ENCODE measurements around the gene DBT.

Gene DBT

DNA sequence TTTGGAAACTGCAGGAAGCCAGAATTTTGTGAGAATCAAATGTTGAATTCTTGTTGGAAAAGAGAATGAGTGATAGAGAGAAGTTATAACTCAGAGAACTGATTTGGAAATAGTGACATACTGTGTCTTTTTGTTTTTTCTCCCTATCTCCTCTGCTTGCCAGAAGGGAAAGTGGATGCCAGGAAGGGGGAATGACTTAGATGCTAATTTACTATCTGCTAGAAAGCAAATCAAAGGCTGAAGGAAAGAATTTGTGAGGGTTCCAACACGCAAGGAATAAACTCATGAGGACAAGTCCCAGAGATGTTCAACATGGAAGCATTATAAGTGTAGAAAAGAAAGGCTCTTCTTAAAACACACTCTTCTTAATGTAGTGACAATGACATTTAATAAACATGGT, 51.0 kb downstream of the DBT start:
- no peak for TF ChIP-seq POLR2A (IDR thresholded peaks at IDR 0.05; ENCODE audit: extremely low read depth, insufficient read length)
- TF ChIP-seq, protein P1, sequence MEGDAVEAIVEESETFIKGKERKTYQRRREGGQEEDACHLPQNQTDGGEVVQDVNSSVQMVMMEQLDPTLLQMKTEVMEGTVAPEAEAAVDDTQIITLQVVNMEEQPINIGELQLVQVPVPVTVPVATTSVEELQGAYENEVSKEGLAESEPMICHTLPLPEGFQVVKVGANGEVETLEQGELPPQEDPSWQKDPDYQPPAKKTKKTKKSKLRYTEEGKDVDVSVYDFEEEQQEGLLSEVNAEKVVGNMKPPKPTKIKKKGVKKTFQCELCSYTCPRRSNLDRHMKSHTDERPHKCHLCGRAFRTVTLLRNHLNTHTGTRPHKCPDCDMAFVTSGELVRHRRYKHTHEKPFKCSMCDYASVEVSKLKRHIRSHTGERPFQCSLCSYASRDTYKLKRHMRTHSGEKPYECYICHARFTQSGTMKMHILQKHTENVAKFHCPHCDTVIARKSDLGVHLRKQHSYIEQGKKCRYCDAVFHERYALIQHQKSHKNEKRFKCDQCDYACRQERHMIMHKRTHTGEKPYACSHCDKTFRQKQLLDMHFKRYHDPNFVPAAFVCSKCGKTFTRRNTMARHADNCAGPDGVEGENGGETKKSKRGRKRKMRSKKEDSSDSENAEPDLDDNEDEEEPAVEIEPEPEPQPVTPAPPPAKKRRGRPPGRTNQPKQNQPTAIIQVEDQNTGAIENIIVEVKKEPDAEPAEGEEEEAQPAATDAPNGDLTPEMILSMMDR (IDR thresholded peaks at IDR 0.05; ENCODE audit: low read depth, low read length) = no peak
- no peak for TF ChIP-seq MYC (IDR thresholded peaks at IDR 0.05; ENCODE audit: low read depth, low read length)
- TF ChIP-seq, protein P2, sequence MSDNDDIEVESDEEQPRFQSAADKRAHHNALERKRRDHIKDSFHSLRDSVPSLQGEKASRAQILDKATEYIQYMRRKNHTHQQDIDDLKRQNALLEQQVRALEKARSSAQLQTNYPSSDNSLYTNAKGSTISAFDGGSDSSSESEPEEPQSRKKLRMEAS (IDR thresholded peaks at IDR 0.05; ENCODE audit: low read depth, low read length) = no peak
- DNase-seq (ENCODE audit: low read depth) = no peak
- H3K4me3 ChIP-seq (ENCODE audit: low read depth, low read length) = no peak overlapping the region

DNA sequence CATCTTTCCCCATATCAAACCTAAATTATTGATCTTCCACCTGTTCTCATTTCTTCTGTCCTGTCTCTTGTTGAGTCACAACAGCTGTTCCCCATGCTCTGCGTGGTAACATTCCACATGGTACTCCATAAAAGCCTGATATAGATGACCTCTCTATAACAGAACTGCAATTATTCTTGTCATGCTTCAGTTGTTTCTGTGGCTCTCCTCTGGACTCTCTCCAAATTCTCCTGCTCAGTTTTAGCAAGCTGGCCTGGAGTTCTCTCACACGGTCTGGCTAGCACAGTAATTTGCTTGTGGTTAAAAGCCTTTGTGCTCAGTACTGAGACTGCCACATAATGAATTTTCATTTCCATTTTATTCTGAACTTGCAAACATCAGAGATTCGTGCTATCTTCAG, 61.0 kb downstream of the DBT start:
- DNase-seq (ENCODE audit: low read depth) = no peak
- H3K4me3 ChIP-seq (ENCODE audit: low read depth, low read length) = no peak overlapping the region
- TF ChIP-seq, protein P2 (IDR thresholded peaks at IDR 0.05; ENCODE audit: low read depth, low read length) = no peak
- TF ChIP-seq MYC (IDR thresholded peaks at IDR 0.05; ENCODE audit: low read depth, low read length) = no peak
- TF ChIP-seq POLR2A (IDR thresholded peaks at IDR 0.05; ENCODE audit: extremely low read depth, insufficient read length) = no peak
- TF ChIP-seq, protein P1 (IDR thresholded peaks at IDR 0.05; ENCODE audit: low read depth, low read length) = no peak

DNA sequence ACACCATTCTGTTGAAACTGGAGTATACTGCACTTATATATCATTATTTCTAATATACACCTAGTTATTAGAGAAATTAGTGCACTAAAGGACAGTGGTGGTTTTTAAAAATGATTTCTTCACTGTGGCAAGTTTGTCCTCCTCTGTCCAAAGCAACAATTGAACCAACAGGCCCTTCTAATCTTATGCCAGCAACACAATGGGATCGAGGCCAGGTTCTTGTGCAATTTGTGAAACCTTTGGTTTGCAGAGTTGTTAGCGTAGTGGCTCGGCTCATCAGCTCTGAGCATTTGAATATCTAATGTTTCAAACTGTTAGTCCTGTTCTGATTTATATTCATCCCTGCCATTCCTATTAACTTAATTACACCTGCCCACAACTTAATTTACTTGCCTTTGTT, 61.7 kb downstream of the DBT start:
- DNase-seq (ENCODE audit: low read depth) = no peak
- TF ChIP-seq MYC (IDR thresholded peaks at IDR 0.05; ENCODE audit: low read depth, low read length) (no peak), POLR2A (IDR thresholded peaks at IDR 0.05; ENCODE audit: extremely low read depth, insufficient read length) (no peak)
- TF ChIP-seq, protein P1 (IDR thresholded peaks at IDR 0.05; ENCODE audit: low read depth, low read length) = no peak
- TF ChIP-seq, protein P2 (IDR thresholded peaks at IDR 0.05; ENCODE audit: low read depth, low read length) = no peak
- H3K4me3 ChIP-seq (ENCODE audit: low read depth, low read length) = no peak overlapping the region

DNA sequence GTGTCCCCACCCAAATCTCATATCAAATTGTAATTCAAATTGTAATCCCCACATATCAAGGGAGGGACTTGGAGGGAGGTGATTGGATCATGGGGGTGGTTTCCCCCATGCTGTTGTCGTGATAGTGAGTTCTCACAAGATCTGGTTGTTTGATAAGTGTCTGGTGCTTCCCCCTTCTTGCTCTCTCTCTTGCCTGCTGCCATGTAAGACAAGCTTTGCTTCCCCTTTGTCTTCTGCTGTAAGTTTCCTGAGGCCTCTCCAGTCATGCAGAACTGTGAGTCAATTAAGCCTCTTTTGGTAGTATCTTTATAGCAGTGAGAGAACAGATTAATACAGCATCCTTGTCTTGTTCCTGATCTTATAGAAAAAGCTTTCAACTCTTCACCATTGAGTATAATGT, 65.1 kb downstream of the DBT start:
- TF ChIP-seq MYC (IDR thresholded peaks at IDR 0.05; ENCODE audit: low read depth, low read length) (no peak), POLR2A (IDR thresholded peaks at IDR 0.05; ENCODE audit: extremely low read depth, insufficient read length) (no peak)
- TF ChIP-seq, protein P1 (IDR thresholded peaks at IDR 0.05; ENCODE audit: low read depth, low read length) = no peak
- TF ChIP-seq, protein P2 (IDR thresholded peaks at IDR 0.05; ENCODE audit: low read depth, low read length) = no peak
- no peak overlapping the region for H3K4me3 ChIP-seq (ENCODE audit: low read depth, low read length)
- DNase-seq (ENCODE audit: low read depth) = peak; percentile 49

DNA sequence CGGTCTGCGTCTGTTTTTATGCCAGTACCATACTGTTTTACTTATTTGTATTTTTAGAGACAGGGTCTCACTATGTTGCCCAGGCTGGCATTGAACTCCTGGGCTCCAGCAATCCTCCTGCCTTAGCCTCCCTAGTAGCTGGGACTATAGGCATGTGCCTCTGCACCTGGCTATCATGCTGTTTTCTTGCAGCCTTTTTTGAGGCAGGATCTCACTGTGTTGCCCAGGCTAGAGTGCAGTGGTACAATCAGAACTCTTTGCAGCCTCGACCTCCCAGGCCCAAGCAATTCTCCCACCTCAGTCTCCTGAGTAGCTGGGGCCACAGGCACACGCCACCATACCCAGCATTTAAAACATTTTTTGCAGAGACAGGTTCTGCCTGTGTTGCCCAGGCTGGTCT, 66.3 kb downstream of the DBT start:
- H3K4me3 ChIP-seq (ENCODE audit: low read depth, low read length) = no peak overlapping the region
- TF ChIP-seq, protein P2 (IDR thresholded peaks at IDR 0.05; ENCODE audit: low read depth, low read length) = no peak
- TF ChIP-seq POLR2A (IDR thresholded peaks at IDR 0.05; ENCODE audit: extremely low read depth, insufficient read length) (no peak), MYC (IDR thresholded peaks at IDR 0.05; ENCODE audit: low read depth, low read length) (no peak)
- TF ChIP-seq, protein P1 (IDR thresholded peaks at IDR 0.05; ENCODE audit: low read depth, low read length) = no peak
- DNase-seq (ENCODE audit: low read depth) = no peak

DNA sequence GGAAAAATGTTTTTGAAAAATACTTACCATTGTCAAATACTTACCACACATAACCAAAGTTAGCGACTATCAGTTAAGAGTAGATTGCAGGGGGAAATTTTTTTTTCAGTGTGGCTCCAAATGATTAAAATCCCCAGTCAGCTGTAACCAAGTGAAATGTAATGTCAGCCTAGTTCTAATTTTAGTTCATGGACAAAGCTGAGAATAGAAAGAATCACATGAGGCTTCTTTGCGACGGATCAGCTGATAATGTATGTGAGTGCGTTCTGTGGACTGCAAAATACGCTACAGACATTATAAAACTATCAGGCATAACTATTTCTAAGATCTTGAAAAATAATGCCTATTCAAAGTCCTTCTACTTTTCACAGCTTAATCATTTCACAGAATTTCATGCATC, 71.5 kb downstream of the DBT start, which contains the start of gene LRRC39:
Gene LRRC39, minus strand, starts transcription at position 166 of the 400 bp plus-strand sequence. CDS start 9,740 bp downstream, outside the sequence.
- H3K4me3 ChIP-seq (ENCODE audit: low read depth, low read length) = no peak within 1 kb of the TSS
- TF ChIP-seq POLR2A (IDR thresholded peaks at IDR 0.05; ENCODE audit: extremely low read depth, insufficient read length) = no peak
- TF ChIP-seq, protein P2 (IDR thresholded peaks at IDR 0.05; ENCODE audit: low read depth, low read length) = no peak
- TF ChIP-seq MYC (IDR thresholded peaks at IDR 0.05; ENCODE audit: low read depth, low read length) = no peak
- DNase-seq (ENCODE audit: low read depth) = no peak

All from NB4 (cell line).